HG03097 (cell line): ENCODE measurements around the gene LARP1.
A peak's percentile ranks its signal among the peaks of the same experiment; 100 is the strongest.
"Not testable (repeated sequence)": the region's sequence is repeated elsewhere in the genome, so short reads cannot be mapped to it uniquely, and the experiment has no call there.

Experiments used
- ATAC-seq: cut with Tn5 transposase; IDR thresholded peaks from one replicate; pipeline ENCODE4 v1.9.1; 2021; ENCODE audit not compliant: unreplicated experiment, low FRiP score

The LARP1 gene

DNA sequence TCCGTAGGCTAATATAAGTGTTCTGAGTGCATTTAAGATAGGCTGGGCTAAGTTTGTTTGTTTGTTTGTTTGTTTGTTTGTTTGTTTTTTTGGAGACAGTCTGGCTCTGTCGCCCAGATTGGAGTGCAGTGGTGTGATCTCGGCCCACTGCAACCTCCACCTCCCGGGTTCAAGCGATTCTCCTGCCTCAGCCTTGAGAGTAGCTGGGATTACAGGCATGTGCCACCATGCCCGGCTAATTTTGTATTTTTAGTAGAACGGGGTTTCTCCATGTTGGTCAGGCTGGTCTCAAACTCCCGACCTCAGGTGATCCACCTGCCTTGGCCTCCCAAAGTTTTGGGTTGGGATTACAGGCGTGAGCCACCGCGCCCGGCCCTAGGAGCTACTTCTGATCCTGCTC, 4.7 kb downstream of the LARP1 start:
- ATAC-seq: not testable (repeated sequence)

- no peak for ATAC-seq
Measured at GRCh38 chr5:154761046-154761736, 6.0 kb downstream of the LARP1 start.

- ATAC-seq: no peak
Measured at GRCh38 chr5:154762261-154762660, 7.1 kb downstream of the LARP1 start.

GRCh38 chr5:154762700-154763099, 7.5 kb downstream of the LARP1 start:
- no peak for ATAC-seq

DNA sequence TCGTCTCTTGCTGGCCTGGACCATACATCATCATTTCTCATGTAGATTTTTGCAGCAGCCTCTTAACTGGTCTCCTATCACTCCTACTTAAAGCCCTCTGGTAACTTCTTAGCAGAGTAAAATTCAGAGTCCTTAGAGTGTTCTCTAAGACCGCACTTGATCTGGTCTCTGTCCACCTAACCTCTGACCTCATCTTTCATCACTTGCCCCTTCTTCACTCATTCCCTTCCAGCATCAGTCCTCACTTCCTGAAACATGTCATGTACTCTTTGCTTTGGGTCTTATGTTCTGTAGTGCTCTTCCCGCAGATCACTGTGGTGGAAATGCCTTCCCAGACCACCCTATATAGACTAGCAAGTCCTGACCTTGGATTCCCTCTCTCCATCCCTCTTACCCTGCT, 9.8 kb downstream of the LARP1 start:
- no peak for ATAC-seq

DNA sequence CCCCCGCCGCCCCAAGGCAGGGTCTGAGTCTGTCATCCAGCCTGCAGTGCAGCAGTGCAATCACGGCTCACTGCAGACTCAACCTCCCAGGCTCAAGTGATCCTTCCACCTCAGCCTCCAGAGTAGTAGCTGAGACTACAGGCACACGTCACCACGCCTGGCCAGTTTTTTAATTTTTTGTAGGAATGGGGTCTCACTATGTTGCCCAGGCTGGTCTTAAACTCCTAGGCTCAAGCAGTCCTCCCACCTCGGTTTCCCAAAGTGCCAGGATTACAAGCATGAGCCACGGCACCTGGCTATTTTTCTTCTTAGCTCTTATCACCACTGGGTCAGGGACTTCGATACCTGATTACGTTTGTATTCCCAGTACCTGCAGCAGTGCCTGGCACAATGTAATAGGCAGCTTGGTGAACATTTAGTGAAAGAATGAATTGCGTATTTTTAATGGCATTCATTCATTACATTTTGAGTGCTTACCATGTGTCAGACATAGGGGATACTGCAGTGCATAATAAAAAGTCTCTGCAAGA, 10.3 kb downstream of the LARP1 start:
- no peak for ATAC-seq

DNA sequence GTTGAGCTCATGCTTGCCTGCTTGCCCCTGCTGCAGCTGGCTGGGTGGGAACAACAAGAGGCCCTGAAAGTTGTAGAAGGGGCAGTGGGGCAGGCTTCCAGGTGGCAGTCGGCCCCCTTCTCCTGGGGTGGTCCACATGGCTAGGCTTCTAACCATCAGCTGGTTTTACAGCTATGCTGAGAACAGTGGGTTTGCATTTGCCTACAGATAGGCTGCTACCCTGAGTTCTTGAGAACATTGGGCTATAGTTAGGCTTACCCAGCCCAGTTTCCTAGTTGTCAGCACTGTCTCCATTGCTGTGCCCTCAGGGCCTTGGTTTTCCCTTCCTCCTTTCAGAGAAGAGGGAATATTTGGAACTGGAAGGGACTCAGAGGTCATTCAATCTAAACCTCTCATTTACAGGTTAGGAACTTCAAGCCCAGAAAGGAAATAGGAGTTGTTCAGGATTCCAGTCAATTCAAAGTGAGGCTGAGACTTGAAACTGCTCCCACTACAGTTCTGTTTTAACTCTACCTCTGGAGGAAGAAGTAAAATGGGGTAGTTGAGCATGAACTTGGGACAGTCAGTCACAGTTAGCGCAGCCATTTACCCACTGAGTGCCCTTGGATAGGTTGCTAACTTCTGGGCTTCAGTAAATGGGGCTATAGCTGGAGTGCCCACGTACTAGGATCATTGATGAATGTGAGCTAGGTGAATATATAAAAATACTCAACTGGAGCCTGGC, 11.5 kb downstream of the LARP1 start:
- ATAC-seq: no peak

DNA sequence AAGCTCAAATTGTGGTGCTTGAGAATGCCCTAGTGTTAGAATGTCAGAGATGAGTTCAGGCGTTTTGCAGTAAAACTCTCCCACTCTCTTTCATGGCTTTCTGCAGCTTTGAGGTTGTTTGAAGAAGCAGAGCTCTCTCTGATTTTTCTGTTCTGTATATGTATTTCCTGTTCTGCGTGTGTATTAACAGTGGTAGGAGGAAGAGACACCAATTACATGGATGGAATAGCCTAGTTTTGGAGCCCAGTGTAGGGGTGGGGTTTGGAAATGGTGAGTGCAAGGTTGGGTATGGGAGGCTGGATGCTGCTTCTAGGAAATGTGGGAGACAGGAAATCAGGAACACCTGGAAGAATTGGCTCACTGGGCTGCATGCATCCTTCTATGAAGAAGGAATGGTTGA, 12.4 kb downstream of the LARP1 start:
- ATAC-seq: no peak

GRCh38 chr5:154768207-154768606, 13.0 kb downstream of the LARP1 start:
- no peak for ATAC-seq

- no peak for ATAC-seq
Measured at GRCh38 chr5:154770111-154770510, 14.9 kb downstream of the LARP1 start.

- no peak for ATAC-seq
Measured at GRCh38 chr5:154771383-154771901, 16.3 kb downstream of the LARP1 start.

- no peak for ATAC-seq
Measured at GRCh38 chr5:154773326-154773725, 18.1 kb downstream of the LARP1 start.

- no peak for ATAC-seq
Measured at GRCh38 chr5:154776167-154776566, 21.0 kb downstream of the LARP1 start.

DNA sequence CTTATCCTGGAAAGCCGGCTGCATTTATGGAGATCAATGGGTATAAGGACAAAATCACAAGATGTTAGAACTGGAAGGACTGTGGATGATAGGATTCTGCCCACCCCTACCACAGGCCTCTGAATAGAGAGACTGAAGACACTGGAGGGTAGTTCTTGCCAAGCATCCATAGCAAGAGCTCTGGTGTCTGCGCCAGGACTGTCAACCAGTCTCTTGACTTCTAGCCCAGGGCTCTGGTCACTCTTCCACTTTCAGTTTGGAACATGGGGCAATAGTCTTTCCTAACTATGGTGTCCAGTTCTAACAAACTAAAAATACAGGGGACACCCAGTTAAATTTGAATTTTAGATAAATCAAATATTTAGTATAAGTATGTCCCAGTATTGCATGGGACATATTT, 23.4 kb downstream of the LARP1 start:
- no peak for ATAC-seq

GRCh38 chr5:154779105-154779504, 23.9 kb downstream of the LARP1 start:
- ATAC-seq: no peak

DNA sequence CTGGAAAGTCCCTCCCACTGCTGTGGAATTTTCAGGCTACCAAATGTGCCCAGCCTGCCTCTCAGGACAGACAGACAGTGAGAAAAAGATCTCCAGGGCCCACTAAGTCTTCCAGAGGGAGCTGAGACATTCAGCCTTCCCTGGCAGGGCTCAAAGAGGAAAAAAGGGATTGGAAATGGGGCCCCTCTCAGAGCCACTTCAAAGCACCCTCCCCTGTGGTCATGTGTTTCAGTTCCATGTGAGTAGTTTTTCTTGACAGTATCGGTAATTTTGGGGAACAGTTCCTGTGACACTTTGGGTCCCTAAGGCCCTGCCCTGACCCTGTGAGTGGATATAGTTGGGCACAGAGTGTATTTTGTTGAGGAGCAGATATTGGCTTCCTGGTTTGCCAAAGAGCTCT, 25.0 kb downstream of the LARP1 start:
- ATAC-seq: no peak

- no peak for ATAC-seq
Measured at GRCh38 chr5:154782326-154782725, 27.1 kb downstream of the LARP1 start.

- ATAC-seq: no peak
Measured at GRCh38 chr5:154782812-154783592, 27.8 kb downstream of the LARP1 start.

DNA sequence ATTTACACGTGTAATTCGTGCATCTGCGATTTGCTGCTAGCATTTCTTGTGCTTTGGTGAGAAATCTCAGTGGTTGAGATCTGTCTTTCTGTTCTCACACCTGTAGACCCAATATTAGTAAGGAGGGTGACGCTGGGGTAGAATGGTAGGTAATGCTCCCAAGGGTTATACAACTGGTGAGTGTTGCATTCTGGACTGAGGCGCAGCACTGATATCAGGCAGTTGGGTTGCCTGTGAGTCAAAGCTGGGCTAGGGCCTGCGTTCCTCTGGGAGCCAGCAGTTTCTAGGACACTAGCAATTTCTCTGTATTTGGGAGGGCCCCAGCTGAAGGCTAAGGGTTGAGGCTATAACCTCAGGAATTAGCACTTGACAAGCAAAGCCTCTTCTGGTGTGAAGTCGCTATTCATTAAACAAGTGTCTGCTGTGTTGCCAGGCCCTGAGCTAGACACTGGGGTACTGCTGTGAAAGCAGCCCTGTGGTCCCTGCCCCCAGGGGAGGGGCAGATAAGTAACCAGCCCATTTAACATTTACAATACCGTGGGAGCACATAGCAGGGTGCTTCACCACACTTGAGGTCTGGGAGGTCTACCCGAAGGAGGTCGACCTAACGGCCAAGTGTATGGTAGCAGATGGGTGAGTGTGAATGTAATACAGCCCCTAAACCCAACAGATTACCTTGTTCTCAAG, 28.7 kb downstream of the LARP1 start:
- ATAC-seq: peak; percentile 60

DNA sequence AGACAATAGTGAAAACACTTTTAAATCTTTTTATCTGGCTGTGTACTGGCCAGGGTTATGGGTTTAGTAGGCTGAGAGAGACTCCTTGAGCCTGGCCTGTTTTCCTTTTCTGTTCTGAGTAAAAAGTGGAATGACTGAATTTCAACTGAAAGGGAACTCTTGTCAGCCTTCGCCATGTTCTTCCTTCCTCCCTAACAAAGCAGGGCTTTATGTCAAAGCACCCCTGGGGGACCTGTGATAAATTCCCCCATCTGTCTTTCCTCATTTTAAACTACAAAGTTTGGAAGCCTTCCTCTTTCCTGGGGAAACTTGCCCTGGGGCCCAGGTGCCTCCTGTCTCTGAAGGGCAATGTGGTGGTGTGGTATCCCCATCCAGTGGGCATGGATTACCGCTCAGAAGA, 29.7 kb downstream of the LARP1 start:
- ATAC-seq: no peak
